ENCODE measurements around the gene GPR17.
A peak's percentile ranks its signal among the peaks of the same experiment; 100 is the strongest.

Gene GPR17

GRCh38 chr2:127642706-127643438 lies 3.1 kb upstream of the GPR17 start:
- no peak for DNase-seq

DNA sequence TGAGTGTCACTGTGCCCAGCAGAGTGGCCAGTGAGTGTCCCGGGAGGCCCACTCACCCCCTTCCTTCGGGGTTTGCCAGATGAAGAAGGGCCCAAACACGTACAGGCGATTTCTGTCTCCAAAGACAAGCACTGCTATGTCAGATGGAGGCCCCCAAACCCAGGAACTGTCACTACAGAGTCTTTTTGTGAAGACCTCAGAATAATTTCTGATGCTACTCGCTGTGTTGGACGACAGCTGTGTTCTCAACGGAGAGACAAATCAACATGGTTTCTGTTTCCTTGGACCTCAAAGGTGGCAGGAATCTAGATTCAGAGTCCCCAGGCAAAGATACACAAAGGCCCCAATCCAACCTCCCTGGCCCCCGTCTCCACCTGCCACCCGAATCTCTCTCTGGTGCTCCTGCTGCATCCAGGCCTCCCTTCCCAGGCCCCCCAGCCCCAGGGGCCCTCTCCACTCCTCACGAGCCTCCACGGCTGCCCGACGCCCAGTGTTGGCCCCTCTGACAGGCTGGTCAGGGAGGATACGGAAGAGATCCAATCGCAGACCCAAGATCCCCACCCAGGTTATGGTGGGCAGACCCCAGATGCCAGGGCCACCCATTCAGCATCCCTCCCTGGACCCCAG lies 2.4 kb upstream of the GPR17 start:
- DNase-seq: no peak

DNA sequence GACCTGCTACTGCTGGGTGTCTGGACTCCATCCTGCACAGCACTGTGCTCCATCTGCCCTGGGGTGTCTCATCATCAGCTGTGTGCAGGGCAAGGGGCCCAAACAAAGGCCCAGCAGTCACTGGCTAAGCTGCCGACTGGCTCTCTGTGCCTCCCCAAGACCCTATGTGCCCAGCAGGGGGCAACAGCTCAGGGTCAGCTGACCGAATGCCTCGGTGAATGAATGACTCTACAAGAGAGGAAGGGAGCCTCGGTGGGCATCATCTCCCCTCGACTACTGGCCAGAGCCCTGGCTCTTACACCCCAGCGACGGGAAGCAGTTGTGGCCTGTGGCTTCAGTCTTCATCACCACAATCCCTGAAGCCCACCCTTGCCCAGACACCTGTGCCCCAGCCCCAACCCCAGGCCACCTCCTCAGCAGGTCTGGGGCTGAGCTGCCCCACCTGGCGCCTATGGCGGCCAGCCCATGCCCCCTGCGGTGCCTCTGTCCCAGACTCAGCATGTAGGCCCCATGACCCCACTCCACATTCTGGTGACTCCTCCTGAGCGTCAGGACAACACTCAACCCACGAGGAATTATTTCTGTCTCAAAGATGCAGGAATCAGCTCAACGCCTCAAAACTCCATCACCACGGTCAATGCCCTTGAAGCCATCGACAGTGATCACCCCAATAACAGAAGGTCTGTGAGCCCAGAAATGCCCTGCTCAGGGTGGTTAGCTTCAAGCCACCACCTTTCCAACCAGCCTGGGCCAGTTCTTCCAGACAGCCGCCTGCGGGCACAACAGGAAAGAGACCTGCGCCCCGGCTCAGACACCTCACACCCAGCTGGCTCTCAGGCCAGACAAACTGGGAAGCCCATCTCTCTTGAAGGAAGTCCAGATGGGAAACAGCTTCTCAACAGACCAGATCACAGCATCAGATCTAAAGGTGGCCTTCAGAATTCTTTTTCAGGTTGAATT lies 1.6 kb upstream of the GPR17 start:
- no peak for DNase-seq

DNA sequence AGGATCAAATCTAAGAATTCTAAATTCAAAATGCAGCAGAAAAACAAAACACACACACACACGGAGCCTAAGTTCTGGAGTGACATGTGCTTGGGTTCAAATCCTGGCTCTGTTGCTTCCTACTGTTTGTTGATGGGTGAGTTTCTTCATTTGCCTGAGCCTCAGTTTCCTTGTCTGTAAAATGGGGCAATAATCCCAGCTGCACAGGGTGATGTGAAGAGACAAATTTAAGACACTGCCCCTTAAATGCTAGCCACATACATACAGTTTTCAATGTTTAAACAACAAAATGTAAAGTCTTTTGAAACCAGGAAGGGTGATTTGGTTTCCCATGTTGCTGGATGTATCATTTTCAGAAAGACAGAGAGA lies 943 bp upstream of the GPR17 start:
- DNase-seq: no peak

DNA sequence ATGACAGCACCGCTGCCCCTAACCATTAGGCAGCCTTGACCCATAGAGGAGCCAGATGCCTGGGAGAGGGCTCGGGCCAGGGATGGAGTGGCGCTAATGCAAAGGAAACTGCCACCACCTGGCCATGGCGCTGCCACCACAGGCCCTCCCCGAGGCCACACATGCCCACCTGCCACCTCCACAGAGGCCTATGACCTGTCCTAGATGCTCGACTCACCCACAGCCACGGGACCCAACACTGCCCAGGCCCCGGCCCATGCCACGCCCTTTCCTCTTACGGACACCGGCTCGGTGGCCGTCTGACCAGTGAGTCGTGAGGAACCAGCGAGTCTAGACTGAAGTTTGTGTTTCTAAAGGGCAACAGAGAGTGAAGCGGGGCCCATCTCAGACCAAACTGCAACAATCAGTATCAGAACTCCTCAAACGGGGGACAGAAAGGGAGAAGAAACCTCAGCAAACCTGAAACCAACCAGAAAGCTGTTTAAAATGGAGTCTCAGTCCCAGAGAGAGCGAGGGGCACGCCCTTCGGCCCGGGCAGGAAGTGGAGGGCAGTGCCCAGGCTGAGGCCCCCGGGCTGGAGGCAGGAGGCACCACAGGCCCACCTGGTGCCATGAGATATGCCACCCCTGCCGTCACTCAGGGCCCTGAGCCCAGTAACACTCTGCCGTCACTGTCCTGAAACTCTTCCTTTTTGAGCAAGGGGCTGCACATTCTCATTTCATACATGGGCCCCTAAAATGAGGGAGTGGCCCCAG lies 711 bp downstream of the GPR17 start:
- no peak for DNase-seq

GRCh38 chr2:127647242-127648190 lies 1.6 kb downstream of the GPR17 start:
- DNase-seq: no peak

GRCh38 chr2:127648321-127648720 lies 2.4 kb downstream of the GPR17 start:
- no peak for DNase-seq

GRCh38 chr2:127649100-127649611 lies 3.2 kb downstream of the GPR17 start:
- no peak for DNase-seq

GRCh38 chr2:127649684-127650040 lies 3.7 kb downstream of the GPR17 start:
- peak; percentile 70 for DNase-seq

DNA sequence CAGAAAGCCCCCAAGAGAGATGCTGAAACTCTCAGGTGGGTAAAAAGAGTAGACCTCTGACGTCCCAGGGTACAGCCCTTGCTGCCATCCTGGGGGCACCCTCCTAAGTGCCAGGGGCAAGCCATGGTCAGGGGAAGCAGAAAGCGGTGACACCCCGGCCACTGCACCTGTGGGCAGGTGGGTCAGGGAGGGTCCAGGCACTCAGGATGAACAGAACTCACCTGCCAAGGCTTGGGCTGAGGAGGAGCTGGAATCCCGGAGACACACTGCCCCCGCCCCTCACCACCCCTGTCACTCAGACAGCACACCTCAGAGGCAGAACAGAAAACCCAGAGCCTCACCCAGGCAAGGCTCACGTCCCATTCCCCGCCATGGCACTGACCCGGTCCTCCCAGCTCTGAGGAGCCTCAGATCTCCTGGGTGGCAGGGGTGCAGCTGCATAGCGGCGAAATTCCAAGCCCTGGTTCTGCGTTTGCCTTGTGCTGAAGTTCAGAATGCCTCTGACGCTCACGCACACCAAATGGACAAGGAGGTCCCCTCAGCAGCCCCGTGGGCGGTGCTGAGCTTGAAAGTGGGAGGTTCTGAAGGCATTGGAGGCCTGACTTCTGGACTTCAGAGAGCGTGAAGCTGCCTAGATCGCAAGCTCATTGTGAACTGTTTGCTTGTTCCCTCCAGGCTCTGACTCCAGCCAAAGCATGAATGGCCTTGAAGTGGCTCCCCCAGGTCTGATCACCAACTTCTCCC lies 4.3 kb downstream of the GPR17 start:
- no peak for DNase-seq

- no peak for DNase-seq
Measured at GRCh38 chr2:127650785-127651380, 4.9 kb downstream of the GPR17 start.

DNA sequence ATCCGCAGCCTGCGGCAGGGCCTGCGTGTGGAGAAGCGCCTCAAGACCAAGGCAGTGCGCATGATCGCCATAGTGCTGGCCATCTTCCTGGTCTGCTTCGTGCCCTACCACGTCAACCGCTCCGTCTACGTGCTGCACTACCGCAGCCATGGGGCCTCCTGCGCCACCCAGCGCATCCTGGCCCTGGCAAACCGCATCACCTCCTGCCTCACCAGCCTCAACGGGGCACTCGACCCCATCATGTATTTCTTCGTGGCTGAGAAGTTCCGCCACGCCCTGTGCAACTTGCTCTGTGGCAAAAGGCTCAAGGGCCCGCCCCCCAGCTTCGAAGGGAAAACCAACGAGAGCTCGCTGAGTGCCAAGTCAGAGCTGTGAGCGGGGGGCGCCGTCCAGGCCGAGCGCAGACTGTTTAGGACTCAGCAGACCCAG lies 5.4 kb downstream of the GPR17 start:
- no peak for DNase-seq

GRCh38 chr2:127651971-127652550 lies 6.1 kb downstream of the GPR17 start:
- DNase-seq: no peak

DNA sequence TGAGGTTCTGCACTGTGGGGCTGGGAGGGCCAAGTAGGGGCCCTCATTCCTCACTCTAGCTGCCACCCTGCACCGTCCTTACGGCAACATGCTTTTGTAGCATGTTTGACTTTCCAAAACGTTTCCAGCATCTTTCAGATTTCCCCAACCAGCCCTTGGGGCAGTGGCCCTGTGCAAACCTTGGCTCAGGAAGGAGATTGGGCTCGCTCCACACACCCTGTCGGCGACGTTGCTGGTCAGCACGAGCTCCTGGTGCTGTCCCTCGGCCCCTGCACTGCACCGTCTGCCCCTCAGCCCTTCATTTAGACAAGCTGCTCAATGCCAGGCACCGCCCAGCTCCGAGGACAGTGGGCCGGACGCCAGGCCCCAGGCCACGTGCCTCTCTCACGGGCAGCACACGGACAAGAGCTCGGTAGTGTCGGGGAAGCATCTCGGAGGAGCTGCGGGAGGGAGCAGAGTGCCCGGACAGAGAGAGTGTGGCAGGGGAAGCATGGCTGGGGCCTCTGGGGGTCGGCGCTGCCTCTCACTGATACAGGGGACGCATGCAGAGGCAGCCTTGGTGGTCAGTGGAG lies 6.9 kb downstream of the GPR17 start:
- DNase-seq: no peak

GRCh38 chr2:127653421-127654083 lies 7.6 kb downstream of the GPR17 start:
- no peak for DNase-seq

- DNase-seq: no peak
Measured at GRCh38 chr2:127654084-127654837, 8.3 kb downstream of the GPR17 start.

DNA sequence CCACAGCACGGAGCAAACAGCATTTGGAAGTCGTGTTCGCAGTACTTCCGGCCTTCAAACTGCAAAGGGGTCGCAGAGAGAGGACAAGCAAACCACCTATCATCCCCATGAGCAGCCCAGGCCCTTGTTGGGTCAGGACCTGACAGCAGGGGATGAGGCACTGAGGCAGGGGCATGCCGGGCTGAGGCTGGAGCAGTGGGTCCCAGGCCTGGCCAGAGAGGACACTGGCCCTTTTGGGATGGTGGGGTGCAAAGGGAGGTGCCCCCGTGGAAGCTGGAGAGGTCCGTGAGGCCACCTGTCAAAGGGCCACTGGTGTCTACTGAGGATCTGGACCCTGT lies 8.9 kb downstream of the GPR17 start:
- DNase-seq: no peak
